GM12874 (cell line): ENCODE measurements around the gene RREB1.

Experiments
- CTCF ChIP-seq: IDR thresholded peaks from 2 replicates; pipeline ENCODE4 v1.5.1; 2011; ENCODE audit warnings: low read depth, mild to moderate bottlenecking, control low read depth, low read length, moderate library complexity; ENCODE audit not compliant: insufficient read depth

RREB1 gene

GRCh38 chr6:7300926-7301325 is 193.2 kb downstream of the RREB1 start:
- TF ChIP-seq CTCF, result no peak
